Astrocyte (in vitro differentiated cells and primary cell): ENCODE measurements around the gene CCDC77. TPM values are rescaled to one million over a fixed set of nuclear protein-coding genes. Genes with fewer than 3 reads are reported as not detected.

Experiments used
- DNase-seq: peaks from one replicate; pipeline ENCODE4 v3.0.0-alpha.2; 2010; ENCODE audit warnings: low read depth
- FAIRE-seq: peaks from 2 replicates; lab custom pipeline; 2011; peaks lifted over from hg19 to GRCh38; lab: Jason Lieb, UNC
- H2AFZ ChIP-seq: 2 replicates; pipeline ENCODE4 v1.6.0; 2012; ENCODE audit warnings: low read depth, low read length, inconsistent platforms
- H3K27ac ChIP-seq: 2 replicates; pipeline ENCODE4 v1.5.1; 2011; ENCODE audit warnings: low read depth, low read length, inconsistent platforms
- H3K27me3 ChIP-seq: 2 replicates; pipeline ENCODE4 v1.6.0; 2011; ENCODE audit warnings: low read length, inconsistent platforms; ENCODE audit not compliant: insufficient read depth
- H3K36me3 ChIP-seq: 2 replicates; pipeline ENCODE4 v1.5.1; 2011; ENCODE audit warnings: low read length, inconsistent platforms; ENCODE audit not compliant: insufficient read depth
- H3K4me1 ChIP-seq: 2 replicates; pipeline ENCODE4 v1.5.1; 2011; ENCODE audit warnings: low read length, inconsistent platforms; ENCODE audit not compliant: insufficient read depth
- H3K4me2 ChIP-seq: 2 replicates; pipeline ENCODE4 v1.6.0; 2012; ENCODE audit warnings: low read length, inconsistent platforms
- H3K4me3 ChIP-seq: 2 replicates; pipeline ENCODE4 v1.5.1; 2011; ENCODE audit warnings: low read depth, mild to moderate bottlenecking, low read length, inconsistent platforms; ENCODE audit not compliant: insufficient read depth
- H3K79me2 ChIP-seq: 2 replicates; pipeline ENCODE4 v1.6.0; 2012; ENCODE audit warnings: mild to moderate bottlenecking, low read length, inconsistent platforms; ENCODE audit not compliant: insufficient read depth
- H3K9ac ChIP-seq: 2 replicates; pipeline ENCODE4 v1.6.0; 2012; ENCODE audit warnings: mild to moderate bottlenecking, low read length, inconsistent platforms
- H3K9me3 ChIP-seq: 2 replicates; pipeline ENCODE4 v1.5.1; 2012; ENCODE audit warnings: low read depth, mild to moderate bottlenecking, low read length, inconsistent platforms; ENCODE audit not compliant: insufficient read depth
- H4K20me1 ChIP-seq: 2 replicates; pipeline ENCODE4 v1.6.0; 2012; ENCODE audit warnings: low read length, inconsistent platforms; ENCODE audit not compliant: insufficient read depth
- H3K27ac Mint-ChIP-seq: one replicate; pipeline ENCODE4 v1.8.0; 2021; ENCODE audit warnings: mild to moderate bottlenecking, mixed read lengths; ENCODE audit not compliant: unreplicated experiment
- H3K27me3 Mint-ChIP-seq: one replicate; pipeline ENCODE4 v1.8.0; 2021; ENCODE audit warnings: low read depth, mixed read lengths; ENCODE audit not compliant: unreplicated experiment
- H3K36me3 Mint-ChIP-seq: one replicate; pipeline ENCODE4 v1.8.0; 2021; ENCODE audit warnings: low read depth, mixed read lengths; ENCODE audit not compliant: unreplicated experiment
- H3K4me1 Mint-ChIP-seq: one replicate; pipeline ENCODE4 v1.8.0; 2021; ENCODE audit warnings: low read depth, mixed read lengths; ENCODE audit not compliant: unreplicated experiment
- H3K4me3 Mint-ChIP-seq: one replicate; pipeline ENCODE4 v1.8.0; 2021; ENCODE audit warnings: mild to moderate bottlenecking, moderate library complexity, mixed read lengths; ENCODE audit not compliant: unreplicated experiment
- H3K9me3 Mint-ChIP-seq: one replicate; pipeline ENCODE4 v1.8.0; 2021; ENCODE audit warnings: mild to moderate bottlenecking, mixed read lengths; ENCODE audit not compliant: unreplicated experiment
- CTCF ChIP-seq: IDR thresholded peaks from 2 replicates; pipeline ENCODE4 v1.5.1; 2011; ENCODE audit warnings: low read depth, mild to moderate bottlenecking, inconsistent platforms, low read length, moderate library complexity; ENCODE audit not compliant: insufficient read depth
- EZH2 ChIP-seq: IDR thresholded peaks from 2 replicates; pipeline ENCODE4 v1.6.1; 2012; ENCODE audit warnings: mild to moderate bottlenecking, low read length, inconsistent platforms; ENCODE audit not compliant: insufficient read depth
- total RNA-seq: library from RNA; stranded (reverse); gene quantifications from 2 replicates; pipeline ENCODE4 v1.2.1, GENCODE V29; 2021

CCDC77 gene
- total RNA-seq, 1 donor from 2014 or later, result 9.3 TPM

GRCh38 chr12:473863-474577 lies 72.6 kb downstream of the CCDC77 start:
- H3K9ac ChIP-seq, result no peak overlapping the region

GRCh38 chr12:475286-475685 lies 73.8 kb downstream of the CCDC77 start:
- Histone ChIP-seq H3K9me3 (no peaks in the 10 kb centered on the region), H3K27me3 (peaks cover 25% of the 10 kb centered on the region), H3K79me2 (no peaks in the 10 kb centered on the region), H2AFZ (no peak overlapping the region), H3K4me2 (no peak overlapping the region), H3K9ac (no peak overlapping the region), H3K4me3 (no peak overlapping the region), H3K36me3 (no peaks in the 10 kb centered on the region), H3K27ac (no peak overlapping the region), H4K20me1 (no peaks in the 10 kb centered on the region), H3K4me1 (peaks cover 4% of the 10 kb centered on the region)
- TF ChIP-seq EZH2, result no peak
- no peak for TF ChIP-seq CTCF
- DNase-seq (no peak), FAIRE-seq (no peak)
- H3K27ac Mint-ChIP-seq, result peak overlapping the region; percentile 29
- H3K4me1 Mint-ChIP-seq, result peaks cover 20% of the 10 kb centered on the region
- H3K36me3 Mint-ChIP-seq, result no peaks in the 10 kb centered on the region
- H3K9me3 Mint-ChIP-seq, result no peaks in the 10 kb centered on the region
- H3K4me3 Mint-ChIP-seq, result no peak overlapping the region
- peaks cover 4% of the 10 kb centered on the region for H3K27me3 Mint-ChIP-seq

More at GRCh38 chr12:473863-474577, 72.6 kb downstream of the CCDC77 start:
- H3K4me3 ChIP-seq, result no peak overlapping the region
- H2AFZ ChIP-seq, result no peak overlapping the region
- no peak for TF ChIP-seq EZH2
- no peak for TF ChIP-seq CTCF
- FAIRE-seq (peak; percentile 79), DNase-seq (peak; percentile 36)
- peaks cover 3% of the 10 kb centered on the region for H3K4me1 ChIP-seq
- peak overlapping the region; percentile 19 for H3K4me2 ChIP-seq
- Mint-ChIP-seq H3K4me1 (peaks cover 22% of the 10 kb centered on the region), H3K4me3 (no peak overlapping the region), H3K9me3 (no peaks in the 10 kb centered on the region), H3K36me3 (no peaks in the 10 kb centered on the region), H3K27ac (peak overlapping the region; percentile 82), H3K27me3 (peaks cover 4% of the 10 kb centered on the region)
- no peaks in the 10 kb centered on the region for H3K79me2 ChIP-seq
- H3K27me3 ChIP-seq, result peaks cover 28% of the 10 kb centered on the region
- no peaks in the 10 kb centered on the region for H4K20me1 ChIP-seq
- no peak overlapping the region for H3K27ac ChIP-seq
- H3K9me3 ChIP-seq, result no peaks in the 10 kb centered on the region
- no peaks in the 10 kb centered on the region for H3K36me3 ChIP-seq

- TF ChIP-seq CTCF (no peak), EZH2 (no peak)
- DNase-seq (no peak), FAIRE-seq (no peak)
- Histone ChIP-seq H3K79me2 (no peaks in the 10 kb centered on the region), H3K4me2 (no peak overlapping the region), H3K9ac (no peak overlapping the region), H3K36me3 (no peaks in the 10 kb centered on the region), H3K27me3 (peaks cover 40% of the 10 kb centered on the region), H2AFZ (no peak overlapping the region), H3K4me3 (no peak overlapping the region), H3K27ac (no peak overlapping the region), H3K4me1 (peaks cover 14% of the 10 kb centered on the region), H4K20me1 (no peaks in the 10 kb centered on the region), H3K9me3 (no peaks in the 10 kb centered on the region)
- peak overlapping the region; percentile 8 for H3K27ac Mint-ChIP-seq
- H3K4me3 Mint-ChIP-seq, result no peak overlapping the region
- peaks cover 18% of the 10 kb centered on the region for H3K4me1 Mint-ChIP-seq
- no peaks in the 10 kb centered on the region for H3K9me3 Mint-ChIP-seq
- peaks cover 17% of the 10 kb centered on the region for H3K27me3 Mint-ChIP-seq
- peaks cover 2% of the 10 kb centered on the region for H3K36me3 Mint-ChIP-seq
Observed at GRCh38 chr12:479161-479560, 77.7 kb downstream of the CCDC77 start.
